ENCODE measurements around the gene ZMYND8.

- TF ChIP-seq, protein P1, sequence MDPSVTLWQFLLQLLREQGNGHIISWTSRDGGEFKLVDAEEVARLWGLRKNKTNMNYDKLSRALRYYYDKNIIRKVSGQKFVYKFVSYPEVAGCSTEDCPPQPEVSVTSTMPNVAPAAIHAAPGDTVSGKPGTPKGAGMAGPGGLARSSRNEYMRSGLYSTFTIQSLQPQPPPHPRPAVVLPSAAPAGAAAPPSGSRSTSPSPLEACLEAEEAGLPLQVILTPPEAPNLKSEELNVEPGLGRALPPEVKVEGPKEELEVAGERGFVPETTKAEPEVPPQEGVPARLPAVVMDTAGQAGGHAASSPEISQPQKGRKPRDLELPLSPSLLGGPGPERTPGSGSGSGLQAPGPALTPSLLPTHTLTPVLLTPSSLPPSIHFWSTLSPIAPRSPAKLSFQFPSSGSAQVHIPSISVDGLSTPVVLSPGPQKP (IDR thresholded peaks at IDR 0.05; ENCODE audit: borderline replicate concordance, low read depth, low read length), result no peak
- TF ChIP-seq CTCF (conservative IDR thresholded peaks at IDR 0.05; ENCODE audit: low read depth, low read length) (no peak), POLR2A (IDR thresholded peaks at IDR 0.05; ENCODE audit: low read depth, low read length) (0 out of 2 replicates have a peak, but pooled peaks have one; percentile 17), MXI1 (IDR thresholded peaks at IDR 0.05; ENCODE audit: borderline replicate concordance, low read depth, low read length) (no peak), NFE2L2 (IDR thresholded peaks at IDR 0.05; ENCODE audit: low read depth, low read length) (no peak), RFX5 (IDR thresholded peaks at IDR 0.05; ENCODE audit: low read depth, low read length) (no peak), SMC3 (IDR thresholded peaks at IDR 0.05; ENCODE audit: low read depth, low read length) (no peak), RAD21 (IDR thresholded peaks at IDR 0.05; ENCODE audit: low read length) (peak; percentile 13; the same call in 1 of the 2 replicates), RCOR1 (IDR thresholded peaks at IDR 0.05; ENCODE audit: insufficient replicate concordance, low read length) (no peak), CEBPB (IDR thresholded peaks at IDR 0.05; ENCODE audit: low read depth, low read length) (no peak), CHD1 (IDR thresholded peaks at IDR 0.05; ENCODE audit: low read depth, low read length) (no peak)
- TF ChIP-seq, protein P2, sequence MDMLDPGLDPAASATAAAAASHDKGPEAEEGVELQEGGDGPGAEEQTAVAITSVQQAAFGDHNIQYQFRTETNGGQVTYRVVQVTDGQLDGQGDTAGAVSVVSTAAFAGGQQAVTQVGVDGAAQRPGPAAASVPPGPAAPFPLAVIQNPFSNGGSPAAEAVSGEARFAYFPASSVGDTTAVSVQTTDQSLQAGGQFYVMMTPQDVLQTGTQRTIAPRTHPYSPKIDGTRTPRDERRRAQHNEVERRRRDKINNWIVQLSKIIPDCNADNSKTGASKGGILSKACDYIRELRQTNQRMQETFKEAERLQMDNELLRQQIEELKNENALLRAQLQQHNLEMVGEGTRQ (IDR thresholded peaks at IDR 0.05; ENCODE audit: low read depth, low read length), result peak; percentile 81
Measured at GRCh38 chr20:47334022-47334551, 22.4 kb downstream of the ZMYND8 start.

All from IMR-90 (cell line).